HepG2 (cell line): ENCODE data around the gene ITCH. TPM values are rescaled to one million over a fixed set of nuclear protein-coding genes. Genes with fewer than 3 reads are reported as not detected.
A peak's percentile ranks its signal among the peaks of the same experiment; 100 is the strongest.

Experiments used
- ATAC-seq: fragments of 200-7000 bp; cut with Tn5 transposase; 3 replicates; pipeline ENCODE4 v1.9.1; 2020; ENCODE audit warnings: mild to moderate bottlenecking, moderate library complexity
- BruUV-seq: library from RNA; stranded (reverse); fragments of 400-500 nt; replicated peaks from 2 replicates; lab custom pipeline; 2021; lab: Mats Ljungman, UMichigan
- CTCF ChIA-PET: fragments of 300-600 bp; formaldehyde crosslinking; extraction: SDS; loops from one replicate; lab custom pipeline; 2021; ENCODE audit warnings: low total read pairs, inconsistent platforms, low intra/inter-chr PET ratio; lab: Yijun Ruan, JAX
- POLR2A ChIA-PET: fragments of 350-600 bp; sonication (Branson Sonifier 250); formaldehyde crosslinking; loops from one replicate; lab custom pipeline; 2020; ENCODE audit warnings: antibody characterized with exemption, inconsistent platforms; lab: Yijun Ruan, JAX
- DNase-seq: peaks from one replicate; pipeline ENCODE4 v3.0.0-alpha.2; 2015; ENCODE audit warnings: low spot score
- FAIRE-seq: peaks from 3 replicates; lab custom pipeline; 2011; peaks lifted over from hg19 to GRCh38; lab: Jason Lieb, UNC
- H2AFZ ChIP-seq: one replicate; pipeline ENCODE4 v1.6.1; 2011; ENCODE audit warnings: low read length, inconsistent platforms
- H3K27ac ChIP-seq: fragments of 300-600 bp; 3 replicates; pipeline ENCODE4 v1.8.0; 2011; ENCODE audit warnings: mixed run types, mild to moderate bottlenecking, mixed read lengths, low read length, inconsistent platforms; ENCODE audit not compliant: insufficient read depth; ENCODE audit errors: extremely low read length
- H3K27me3 ChIP-seq, 2 experiments: fragments of 200-600 bp in 1 of 2; 2 replicates in 1 of 2; 3 replicates in 1 of 2; pipeline versions ENCODE4 v1.6.0 to v1.8.0; 2011; ENCODE audit warnings: low read length in 2 of 2, mild to moderate bottlenecking in 2 of 2, moderate library complexity in 2 of 2, inconsistent platforms in 1 of 2; ENCODE audit not compliant: insufficient read depth in 2 of 2, control insufficient read depth in 1 of 2
- H3K36me3 ChIP-seq, 2 experiments: fragments of 200-600 bp in 1 of 2; replicated peaks in 1 of 2; 2 replicates in 1 of 2; 3 replicates in 1 of 2; pipeline versions ENCODE4 v1.5.1 to v1.8.0; 2011; ENCODE audit warnings: low read length in 2 of 2, inconsistent platforms in 1 of 2; ENCODE audit not compliant: insufficient read depth in 2 of 2, control insufficient read depth in 1 of 2
- H3K4me1 ChIP-seq: 2 replicates; pipeline ENCODE4 v1.5.1; 2012; ENCODE audit warnings: low read length, inconsistent platforms; ENCODE audit not compliant: insufficient read depth
- H3K4me2 ChIP-seq: 2 replicates; pipeline ENCODE4 v1.6.0; 2011; ENCODE audit warnings: low read depth, low read length, inconsistent platforms
- H3K4me3 ChIP-seq, 3 experiments: fragments of 200-600 bp in 1 of 3; sonication (generic), shearing (Covaris generic) in 1 of 3; replicated peaks in 1 of 3; 2 replicates each; pipeline ENCODE4 v1.5.1; 2011 to 2016; ENCODE audit warnings: low read length in 3 of 3, inconsistent platforms in 2 of 3, low read depth in 2 of 3, mild to moderate bottlenecking in 2 of 3, control low read depth in 1 of 3, mixed read lengths in 1 of 3; ENCODE audit not compliant: insufficient read depth in 1 of 3
- H3K79me2 ChIP-seq: one replicate; pipeline ENCODE4 v1.6.1; 2011; ENCODE audit warnings: low read length, inconsistent platforms; ENCODE audit not compliant: insufficient read depth
- H3K9ac ChIP-seq: 2 replicates; pipeline ENCODE4 v1.6.0; 2011; ENCODE audit warnings: mild to moderate bottlenecking, low read depth, low read length, inconsistent platforms; ENCODE audit not compliant: insufficient read depth
- H3K9me3 ChIP-seq: 2 replicates; pipeline ENCODE4 v1.5.1; 2012; ENCODE audit warnings: mild to moderate bottlenecking, low read length
- H4K20me1 ChIP-seq: 2 replicates; pipeline ENCODE4 v1.6.0; 2011; ENCODE audit warnings: inconsistent platforms, mild to moderate bottlenecking, low read length, moderate library complexity; ENCODE audit not compliant: insufficient read depth
- DMAP1 ChIP-seq: IDR thresholded peaks from 2 replicates; pipeline ENCODE4 v1.6.1; 2016
- HOXA3 ChIP-seq: sonication (generic); formaldehyde crosslinking; IDR thresholded peaks from 2 replicates; pipeline ENCODE4 v1.5.0; 2020; ENCODE audit warnings: missing genetic modification reagents
- KLF15 ChIP-seq: sonication (generic); formaldehyde crosslinking; IDR thresholded peaks from 2 replicates; pipeline ENCODE4 v1.8.1; 2023; ENCODE audit warnings: borderline replicate concordance, mild to moderate bottlenecking, inconsistent platforms, missing genetic modification reagents, mixed read lengths
- NRL ChIP-seq: sonication (generic); formaldehyde crosslinking; IDR thresholded peaks from 2 replicates; pipeline ENCODE4 v1.5.0; 2020; ENCODE audit warnings: missing genetic modification reagents, mild to moderate bottlenecking, moderate library complexity, borderline replicate concordance
- PHF20 ChIP-seq: sonication (generic); formaldehyde crosslinking; IDR thresholded peaks from 2 replicates; pipeline ENCODE4 v1.5.0; 2020; ENCODE audit warnings: mild to moderate bottlenecking, missing genetic modification reagents
- SSRP1 ChIP-seq: IDR thresholded peaks from 2 replicates; pipeline ENCODE4 v1.6.1; 2016; ENCODE audit warnings: control low read depth
- ZNF275 ChIP-seq: sonication (generic); formaldehyde crosslinking; IDR thresholded peaks from 2 replicates; pipeline ENCODE4 v1.8.0; 2022; ENCODE audit warnings: missing genetic modification reagents, mild to moderate bottlenecking, inconsistent platforms, borderline replicate concordance
- ZNF772 ChIP-seq: sonication (generic); formaldehyde crosslinking; IDR thresholded peaks from 2 replicates; pipeline ENCODE4 v1.5.0; 2020; ENCODE audit warnings: mild to moderate bottlenecking, missing genetic modification reagents
- WGBS: methylation state at CpG from one replicate; pipeline ENCODE4 v1.1.6; 2017; ENCODE audit warnings: low lambda C conversion rate; 5-methylcytosine and 5-hydroxymethylcytosine counted together
- in situ Hi-C: cut with HindIII; loops from 2 replicates; pipeline ENCODE4 v1.10.0; 2017; ENCODE audit warnings: low pct_unique_long_range_greater_than_20kb; ENCODE audit not compliant: extremely low pct_ligation_motif_present
- intact Hi-C: fragments of 100-400 bp; cut with micrococcal nuclease; formaldehyde crosslinking; loops from one replicate; pipeline ENCODE4 v1.10.0; 2022; ENCODE audit not compliant: unreplicated experiment
- polyA plus RNA-seq, 8 experiments: library from polyadenylated mRNA; depleted of rRNA in 3 of 8; stranded (reverse) in 7 of 8; unstranded in 1 of 8; fragments of >200 nt; fragmentation: Illumina TruSeq in 4 of 8; extraction: Trizol in 4 of 8; gene quantifications; 2 replicates each; pipeline versions ENCODE4 v1.2.1 to v1.2.3, GENCODE V29; 2011 to 2016; ENCODE audit warnings: low read depth in 4 of 8, missing spikeins in 1 of 8, mixed read lengths in 1 of 8; ENCODE audit not compliant: insufficient read depth in 1 of 8
- total RNA-seq, 5 experiments: library from RNA; depleted of rRNA; stranded (reverse); fragments of >200 nt; fragmentation: Illumina TruSeq; extraction: Trizol; gene quantifications; 2 replicates each; pipeline ENCODE4 v1.2.3, GENCODE V29; 2016; ENCODE audit warnings: low read depth in 1 of 5
- TF ChIP-seq, protein P1 (sequence below): sonication (generic); formaldehyde crosslinking; IDR thresholded peaks from 2 replicates; pipeline ENCODE4 v1.5.0; 2020; ENCODE audit warnings: mild to moderate bottlenecking, missing genetic modification reagents
- TF ChIP-seq, protein P2 (sequence below): sonication (generic); formaldehyde crosslinking; IDR thresholded peaks from 2 replicates; pipeline ENCODE4 v1.5.0; 2020; ENCODE audit warnings: missing genetic modification reagents, mild to moderate bottlenecking, borderline replicate concordance

ITCH gene
- total and polyA plus RNA-seq, 2 of the 13 experiments (the other 11 are each of a cell fraction or from before 2014, with no cell fraction given): 20.5 to 112 TPM

DNA sequence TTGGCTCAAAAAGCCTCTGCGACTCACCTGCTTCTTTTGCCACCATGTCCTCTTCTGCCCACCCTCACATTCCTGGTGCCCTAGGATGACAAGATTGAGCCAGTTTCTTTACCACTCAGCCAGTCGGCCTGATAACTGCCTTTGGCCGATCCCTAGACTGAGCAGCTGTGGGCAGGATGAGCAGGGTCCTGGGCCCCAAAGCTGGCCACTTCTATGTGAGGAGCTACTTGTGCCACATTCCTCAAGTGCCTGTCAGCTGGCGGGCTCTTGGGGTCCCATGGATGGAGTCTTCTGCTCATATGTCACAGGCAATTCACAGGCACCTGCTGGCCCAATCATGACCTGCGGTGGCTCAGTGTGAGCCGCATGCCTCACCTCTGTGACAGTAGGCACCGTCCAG lies 169.7 kb downstream of the ITCH start:
- Histone ChIP-seq H3K9ac (no peak overlapping the region), H3K27ac (no peak overlapping the region), H3K4me3 (no peak overlapping the region), H2AFZ (no peak overlapping the region), H3K9me3 (no peaks in the 10 kb centered on the region), H3K27me3 (no peaks in the 10 kb centered on the region), H3K79me2 (peaks cover 13% of the 10 kb centered on the region), H3K4me2 (no peak overlapping the region), H3K36me3 (peaks cover 71 to 93% of the 10 kb centered on the region in 2 experiments), H3K4me1 (no peaks in the 10 kb centered on the region), H4K20me1 (peaks cover 4% of the 10 kb centered on the region; the same call in 1 of the 2 replicates)
- ChIA-PET POLR2A (interaction anchor here (0.9 kb wide), 1 partner anchor 17 kb away, joined by 5 read pairs; the partner anchor contains the start of gene DYNLRB1), CTCF (no interaction called here)
- in situ Hi-C loops: no loop called here
- ATAC-seq: no peak
- no peak for DNase-seq
- no peak for FAIRE-seq
- TF ChIP-seq PHF20 (no peak), SSRP1 (CRISPR knock-in tag) (no peak), HOXA3 (CRISPR knock-in tag) (no peak)
- 95% methylated on average over 7 of the region's 7 CpGs for WGBS
- BruUV-seq: no TSS peak
- intact Hi-C loops: no loop called here

DNA sequence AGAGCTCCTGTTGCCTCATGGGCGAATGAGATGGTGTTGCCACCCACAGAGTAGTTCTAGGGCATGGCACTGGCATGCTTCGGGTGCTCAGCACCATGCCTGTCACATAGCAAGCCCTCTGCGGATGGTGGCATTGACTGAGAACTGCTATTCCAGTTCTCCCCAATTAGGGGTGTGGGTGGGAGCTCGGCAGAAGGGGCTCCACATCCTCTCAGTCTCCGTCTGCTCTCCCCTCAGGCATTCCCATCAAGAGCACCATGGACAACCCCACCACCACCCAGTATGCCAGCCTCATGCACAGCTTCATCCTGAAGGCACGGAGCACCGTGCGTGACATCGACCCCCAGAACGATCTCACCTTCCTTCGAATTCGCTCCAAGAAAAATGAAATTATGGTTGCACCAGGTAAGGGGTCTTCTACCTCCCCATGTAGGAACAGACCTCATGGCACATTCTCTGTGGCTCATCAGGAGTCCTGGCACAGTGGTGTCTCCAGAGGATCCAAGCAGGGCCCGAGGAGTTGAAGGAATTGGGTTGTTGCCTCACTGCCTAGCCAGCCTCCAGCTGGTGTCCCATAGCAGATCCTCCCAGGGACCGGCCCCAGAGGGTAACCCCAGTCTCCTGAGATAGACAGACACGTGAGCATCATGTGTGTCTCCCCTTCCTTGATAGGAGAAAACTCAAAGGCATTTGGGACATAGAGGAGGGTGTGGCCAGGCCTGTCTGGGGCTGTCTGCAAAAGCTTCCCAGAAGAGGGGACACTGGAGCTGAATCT lies 171.5 kb downstream of the ITCH start:
- H3K36me3 ChIP-seq: peaks cover 65 to 89% of the 10 kb centered on the region in 2 experiments
- H3K27me3 ChIP-seq: no peaks in the 10 kb centered on the region
- no peak for DNase-seq
- H3K9me3 ChIP-seq: no peaks in the 10 kb centered on the region
- H3K9ac ChIP-seq: no peak overlapping the region
- in situ Hi-C loops (loop anchor here (5.0 kb wide), 1 partner anchor 178 kb away; no protein-coding TSS in a partner anchor), intact Hi-C loops (loop anchor here (5.0 kb wide), 1 partner anchor 173 kb away; no protein-coding TSS in a partner anchor)
- no TSS peak for BruUV-seq
- ChIA-PET POLR2A (no interaction called here), CTCF (no interaction called here)
- no peaks in the 10 kb centered on the region for H3K4me1 ChIP-seq
- no peak overlapping the region for H3K27ac ChIP-seq
- TF ChIP-seq, protein P1, sequence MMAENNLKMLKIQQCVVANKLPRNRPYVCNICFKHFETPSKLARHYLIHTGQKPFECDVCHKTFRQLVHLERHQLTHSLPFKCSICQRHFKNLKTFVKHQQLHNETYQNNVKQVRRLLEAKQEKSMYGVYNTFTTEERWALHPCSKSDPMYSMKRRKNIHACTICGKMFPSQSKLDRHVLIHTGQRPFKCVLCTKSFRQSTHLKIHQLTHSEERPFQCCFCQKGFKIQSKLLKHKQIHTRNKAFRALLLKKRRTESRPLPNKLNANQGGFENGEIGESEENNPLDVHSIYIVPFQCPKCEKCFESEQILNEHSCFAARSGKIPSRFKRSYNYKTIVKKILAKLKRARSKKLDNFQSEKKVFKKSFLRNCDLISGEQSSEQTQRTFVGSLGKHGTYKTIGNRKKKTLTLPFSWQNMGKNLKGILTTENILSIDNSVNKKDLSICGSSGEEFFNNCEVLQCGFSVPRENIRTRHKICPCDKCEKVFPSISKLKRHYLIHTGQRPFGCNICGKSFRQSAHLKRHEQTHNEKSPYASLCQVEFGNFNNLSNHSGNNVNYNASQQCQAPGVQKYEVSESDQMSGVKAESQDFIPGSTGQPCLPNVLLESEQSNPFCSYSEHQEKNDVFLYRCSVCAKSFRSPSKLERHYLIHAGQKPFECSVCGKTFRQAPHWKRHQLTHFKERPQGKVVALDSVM (CRISPR knock-in tag): no peak
- TF ChIP-seq, protein P2, sequence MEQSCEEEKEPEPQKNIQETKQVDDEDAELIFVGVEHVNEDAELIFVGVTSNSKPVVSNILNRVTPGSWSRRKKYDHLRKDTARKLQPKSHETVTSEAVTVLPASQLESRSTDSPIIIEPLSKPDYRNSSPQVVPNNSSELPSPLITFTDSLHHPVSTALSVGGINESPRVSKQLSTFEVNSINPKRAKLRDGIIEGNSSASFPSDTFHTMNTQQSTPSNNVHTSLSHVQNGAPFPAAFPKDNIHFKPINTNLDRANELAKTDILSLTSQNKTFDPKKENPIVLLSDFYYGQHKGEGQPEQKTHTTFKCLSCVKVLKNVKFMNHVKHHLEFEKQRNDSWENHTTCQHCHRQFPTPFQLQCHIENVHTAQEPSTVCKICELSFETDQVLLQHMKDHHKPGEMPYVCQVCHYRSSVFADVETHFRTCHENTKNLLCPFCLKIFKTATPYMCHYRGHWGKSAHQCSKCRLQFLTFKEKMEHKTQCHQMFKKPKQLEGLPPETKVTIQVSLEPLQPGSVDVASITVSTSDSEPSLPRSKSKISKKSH (CRISPR knock-in tag): 0 out of 2 replicates have a peak, but pooled peaks have one; percentile 35
- TF ChIP-seq ZNF772: no peak
- TF ChIP-seq KLF15: no peak
- TF ChIP-seq DMAP1 (CRISPR knock-in tag): no peak
- peak; percentile 50; the same call in 1 of the 2 replicates for TF ChIP-seq NRL
- no peak for TF ChIP-seq ZNF275 (CRISPR knock-in tag)
- H2AFZ ChIP-seq: no peak overlapping the region
- H3K4me3 ChIP-seq: no peak overlapping the region
- H3K79me2 ChIP-seq: peaks cover 11% of the 10 kb centered on the region
- peaks cover 8% of the 10 kb centered on the region; the same call in 1 of the 2 replicates for H4K20me1 ChIP-seq
- WGBS: 94% methylated on average over 15 of the region's 15 CpGs
- FAIRE-seq: no peak
- no peak for ATAC-seq
- no peak overlapping the region for H3K4me2 ChIP-seq
